HG02973 (cell line): ENCODE measurements around the gene EOLA2.
"Not testable (repeated sequence)": the region's sequence is repeated elsewhere in the genome, so short reads cannot be mapped to it uniquely, and the experiment has no call there.

Source experiments
- ATAC-seq: cut with Tn5 transposase; IDR thresholded peaks from one replicate; pipeline ENCODE4 v1.9.1; 2021; ENCODE audit warnings: moderate library complexity; ENCODE audit not compliant: unreplicated experiment

The EOLA2 gene

DNA sequence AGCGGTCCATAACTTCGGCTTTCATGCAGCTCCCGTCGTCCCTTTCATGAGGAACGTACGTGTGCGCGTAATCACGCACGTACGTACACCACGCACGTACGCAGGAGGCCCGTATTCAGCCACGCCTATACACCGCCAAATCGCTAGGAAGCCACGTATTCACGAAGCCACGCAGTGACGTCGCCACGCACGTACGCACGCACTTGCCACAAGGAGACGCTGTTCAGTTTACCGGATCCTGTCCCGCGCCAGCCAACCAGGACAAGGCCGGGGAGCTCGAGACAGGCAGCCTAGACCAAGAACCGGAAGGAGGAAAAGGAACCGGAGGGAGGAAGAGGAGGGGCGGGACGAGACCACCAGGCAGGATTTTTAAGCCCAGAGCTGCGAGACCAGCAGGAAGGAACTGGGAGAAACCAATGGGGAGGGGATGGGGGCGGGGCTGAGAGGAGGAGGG is at the start of gene EOLA2:
Gene EOLA2, minus strand, starts transcription at position 65 of the 454 bp plus-strand sequence. CDS start 4,617 bp downstream, outside the sequence.
- ATAC-seq = peak; percentile 71

DNA sequence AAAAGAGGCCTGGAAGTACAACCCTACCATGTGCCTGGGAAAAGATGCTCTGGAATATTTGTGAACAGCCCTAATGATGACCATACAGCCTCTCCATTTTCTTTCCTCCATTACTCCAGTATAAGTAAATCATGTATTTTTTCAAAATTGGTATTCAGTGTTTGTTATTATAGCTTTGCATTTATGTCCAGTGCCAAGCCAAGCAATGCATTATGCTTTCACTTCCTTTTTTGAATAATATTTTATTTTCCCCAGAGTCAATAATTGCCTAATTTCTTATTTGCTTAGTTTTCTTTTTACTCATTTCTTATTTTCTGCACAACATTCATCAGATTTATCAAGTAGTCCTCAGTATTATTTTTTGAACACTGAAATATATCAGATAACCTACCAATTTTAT is 49.3 kb upstream of the EOLA2 start:
- no peak for ATAC-seq

DNA sequence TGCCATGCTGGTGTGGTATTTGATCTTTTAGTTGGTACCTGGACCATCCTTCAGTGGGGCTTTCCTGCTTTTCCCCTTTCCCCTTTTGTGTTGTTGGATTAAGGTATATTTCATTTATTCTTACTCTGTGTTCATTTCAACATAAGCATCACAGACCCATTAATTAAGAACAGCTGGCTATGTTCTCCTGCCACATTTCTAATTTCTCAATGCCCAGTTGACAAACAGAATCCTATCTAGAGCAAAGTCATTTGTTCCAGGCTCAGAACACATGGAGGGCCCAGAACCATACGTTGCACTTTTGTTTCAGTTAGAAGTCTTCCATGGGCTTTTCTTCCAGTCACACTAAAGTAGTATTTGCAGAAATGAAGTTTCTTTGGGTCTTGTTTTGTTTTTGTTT is 46.1 kb upstream of the EOLA2 start:
- no peak for ATAC-seq

DNA sequence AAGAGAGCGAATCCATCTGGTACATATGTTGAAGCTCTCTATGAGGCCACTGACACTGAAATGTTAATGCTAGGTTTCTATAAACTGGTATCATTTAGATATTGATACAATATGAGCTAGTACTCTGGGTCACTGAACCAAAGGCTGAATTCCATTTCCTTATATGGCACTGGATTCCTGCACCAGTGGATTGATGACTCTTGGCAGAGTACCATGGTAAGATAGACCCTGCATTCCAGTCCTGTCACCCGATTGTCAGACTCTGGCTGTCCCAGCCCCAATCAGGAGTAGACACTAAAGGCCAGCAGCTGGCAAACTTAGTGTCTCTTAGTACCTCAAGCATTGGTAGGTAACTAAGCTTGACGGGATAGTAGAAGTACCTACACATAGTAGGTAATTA is 44.0 kb upstream of the EOLA2 start:
- ATAC-seq = no peak

DNA sequence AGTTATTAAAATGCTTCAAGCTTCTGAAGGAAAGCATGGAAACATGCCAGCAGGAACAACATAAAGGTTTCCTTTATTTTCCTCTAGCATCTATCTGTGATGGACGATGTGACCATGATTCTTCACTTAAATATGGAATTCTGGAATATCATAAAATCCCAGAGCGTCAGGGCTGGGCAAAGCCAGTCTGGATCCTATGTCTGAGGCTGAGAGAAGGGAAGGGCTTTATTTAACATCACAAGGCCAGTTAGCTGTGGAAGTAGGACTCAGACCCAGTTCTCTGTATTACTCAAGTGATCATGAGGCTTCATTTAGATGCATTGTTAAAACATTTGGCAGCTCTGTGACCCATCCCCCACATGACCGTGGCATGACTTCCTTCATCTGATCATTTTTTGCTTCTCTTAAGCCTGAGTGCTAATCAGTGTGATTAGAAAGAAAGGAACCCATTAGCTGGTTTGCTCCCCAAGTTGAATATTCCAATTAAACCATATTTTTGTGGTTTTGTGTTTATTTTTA is 40.9 kb upstream of the EOLA2 start:
- ATAC-seq = no peak

DNA sequence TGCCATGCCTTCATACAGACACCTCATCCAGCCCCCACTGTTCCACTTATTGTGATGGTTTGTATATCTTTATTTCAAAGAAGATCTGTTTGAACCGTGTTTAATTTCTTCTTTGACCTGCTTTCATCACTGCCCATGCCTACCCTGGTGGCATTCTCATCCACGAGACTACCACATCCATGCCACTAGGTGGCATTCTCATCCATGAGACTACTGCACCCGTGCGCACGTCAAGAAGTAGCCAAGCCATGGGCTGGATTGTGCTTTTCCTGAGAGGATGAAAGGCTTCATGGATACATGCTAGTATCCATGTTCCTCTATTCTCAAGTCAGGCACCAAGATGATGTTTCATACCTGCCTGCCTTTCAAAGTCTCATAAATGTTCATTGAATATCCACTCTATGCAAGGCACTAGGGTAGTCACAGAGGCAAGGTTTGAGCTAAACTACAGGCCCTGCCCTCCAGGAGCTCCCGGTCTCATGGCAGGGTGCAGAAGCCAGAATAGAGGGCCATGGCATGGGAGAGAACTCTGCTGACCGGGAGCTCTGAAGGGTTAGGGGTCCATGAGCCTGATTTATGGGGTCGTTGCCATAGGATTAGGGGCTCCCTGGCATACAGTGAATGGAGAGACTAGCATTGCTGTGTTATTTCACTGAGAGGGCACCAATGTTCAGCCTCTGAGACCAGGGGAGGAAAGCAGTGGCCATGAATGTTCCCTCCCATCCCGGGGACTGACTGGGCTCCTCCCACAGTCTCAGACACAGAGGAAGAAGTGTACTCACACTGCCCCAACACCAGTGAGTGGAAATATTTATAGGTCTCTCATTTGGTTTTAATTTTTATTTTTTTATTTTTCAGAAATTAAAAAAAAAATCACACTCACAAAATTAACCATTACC is 24.8 kb upstream of the EOLA2 start:
- ATAC-seq = no peak

DNA sequence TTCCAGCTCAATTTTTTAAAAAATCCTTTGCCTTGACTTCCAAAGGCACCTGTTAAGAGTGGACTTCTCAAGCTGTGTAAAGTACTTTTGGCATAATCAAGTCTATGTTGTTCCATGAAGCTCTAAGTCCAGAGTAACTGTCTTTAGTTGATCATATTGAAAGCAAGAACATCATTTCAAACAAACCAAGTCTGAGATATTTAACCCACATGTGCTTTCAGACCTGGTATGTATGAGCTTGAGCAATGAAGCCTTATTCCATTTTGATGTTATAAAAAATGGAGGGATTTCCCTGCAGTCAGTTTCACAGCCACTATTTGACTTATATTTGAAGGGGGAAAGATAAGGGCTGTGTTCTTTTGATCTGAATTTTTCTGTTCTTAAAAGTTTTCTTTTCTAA is 23.7 kb upstream of the EOLA2 start:
- ATAC-seq = no peak

DNA sequence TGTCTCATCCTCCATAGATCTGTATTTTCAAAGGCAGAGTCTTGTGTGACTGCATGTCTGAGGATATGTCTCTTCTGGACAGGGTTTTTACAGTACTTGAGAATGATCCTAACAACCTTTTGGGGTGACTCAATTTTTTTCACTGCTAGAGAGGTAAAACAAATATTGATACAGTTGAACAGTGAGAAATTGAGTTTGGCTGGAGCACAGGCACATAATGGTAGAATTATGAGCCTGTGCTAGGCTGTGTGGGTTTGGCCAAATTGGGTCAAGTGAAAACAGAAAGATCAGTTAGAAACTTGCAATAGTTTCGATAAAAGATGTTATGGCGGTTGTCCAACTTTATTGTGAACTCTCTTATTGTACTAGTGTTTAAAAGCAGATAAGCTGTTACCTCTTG is 23.3 kb upstream of the EOLA2 start:
- ATAC-seq = no peak

DNA sequence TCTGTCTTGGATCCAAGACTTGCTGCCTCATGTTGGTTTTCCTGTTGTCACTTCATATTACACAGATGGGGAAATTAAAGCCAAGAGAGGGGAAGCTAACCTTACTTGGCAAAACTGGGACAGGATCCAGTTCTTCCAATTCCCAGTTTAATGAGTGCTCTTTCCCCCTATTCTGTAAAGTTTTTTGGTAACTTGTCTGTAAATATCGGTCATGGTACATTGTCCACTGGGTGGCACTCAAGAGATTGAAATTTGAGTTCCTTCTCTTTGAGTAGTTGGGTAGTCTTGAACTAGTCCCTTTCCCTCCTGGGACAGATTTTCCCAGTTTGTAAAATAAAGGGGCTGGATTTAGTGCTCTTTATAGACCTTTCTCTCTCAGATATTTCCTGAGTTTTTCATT is 12.4 kb upstream of the EOLA2 start:
- ATAC-seq = no peak

DNA sequence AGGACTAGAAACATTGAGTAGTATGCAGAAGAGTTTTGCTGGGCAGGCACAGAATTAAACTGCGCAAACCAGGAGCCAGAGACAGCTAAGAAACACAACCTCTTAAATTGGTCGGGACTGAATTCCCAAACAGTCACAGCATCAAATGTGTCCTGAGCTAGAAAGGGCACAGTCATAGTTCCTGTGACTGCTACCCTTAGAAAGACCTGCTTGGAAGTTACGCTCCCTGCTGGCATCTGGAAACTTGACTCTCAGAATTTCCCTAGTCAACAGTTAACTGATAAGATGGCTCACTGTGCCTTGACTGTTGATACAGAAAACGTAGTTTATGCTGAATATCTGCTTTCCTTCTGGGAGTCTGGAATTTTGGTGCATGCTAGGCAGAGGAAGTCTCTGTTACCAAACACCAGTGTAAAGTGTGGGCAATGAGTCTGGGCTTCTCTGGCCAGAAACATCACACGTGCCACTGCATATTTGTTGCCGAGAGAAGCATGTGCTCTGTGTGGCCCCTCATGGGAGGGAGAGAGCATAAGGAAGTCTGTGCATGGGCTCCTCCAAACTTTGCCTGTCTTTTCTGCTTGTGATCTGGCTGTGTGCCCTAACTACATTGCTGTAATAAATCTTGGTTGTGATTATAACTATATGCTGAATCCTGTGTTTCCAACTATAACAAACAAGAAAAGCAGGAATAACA is 11.6 kb upstream of the EOLA2 start:
- no peak for ATAC-seq

DNA sequence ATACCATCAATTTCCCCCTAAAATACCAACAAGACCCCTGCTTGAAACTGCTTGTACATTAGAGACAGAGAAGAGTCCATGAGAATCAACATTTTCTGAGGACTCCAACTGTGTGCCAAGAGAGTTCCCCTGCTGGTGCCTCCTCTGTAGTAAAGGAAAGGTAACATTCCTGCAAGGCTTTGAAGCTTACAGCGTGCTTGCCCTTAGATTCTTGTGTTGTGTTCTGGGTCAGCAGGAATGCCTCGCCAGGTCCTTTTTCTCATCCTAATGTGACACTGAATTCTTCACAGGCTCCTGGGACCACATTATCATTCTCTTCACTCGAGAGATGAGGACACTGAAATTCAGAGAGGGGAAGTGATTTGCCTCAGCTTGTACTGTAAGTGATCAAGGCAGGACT is 9.7 kb upstream of the EOLA2 start:
- ATAC-seq = no peak

DNA sequence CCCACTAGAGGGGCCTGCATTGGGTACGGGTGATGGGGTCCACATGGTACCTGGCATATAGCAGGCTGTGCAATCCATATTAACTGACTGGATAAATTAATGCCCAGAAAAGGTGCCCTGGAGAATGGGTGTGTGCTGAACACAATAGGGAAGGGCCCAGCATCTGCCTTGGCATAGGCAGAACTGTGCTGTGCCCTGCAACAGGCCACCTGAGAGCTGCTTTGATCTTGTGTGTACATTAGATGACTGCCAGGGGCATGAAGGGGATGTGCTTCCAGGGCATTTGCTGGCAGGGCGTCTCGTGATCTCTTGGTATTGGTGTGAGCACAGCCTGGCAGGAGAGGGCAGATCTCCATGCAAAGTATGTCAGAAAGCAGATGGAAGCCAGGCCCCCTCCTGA is 8.6 kb upstream of the EOLA2 start:
- ATAC-seq = not testable (repeated sequence)

DNA sequence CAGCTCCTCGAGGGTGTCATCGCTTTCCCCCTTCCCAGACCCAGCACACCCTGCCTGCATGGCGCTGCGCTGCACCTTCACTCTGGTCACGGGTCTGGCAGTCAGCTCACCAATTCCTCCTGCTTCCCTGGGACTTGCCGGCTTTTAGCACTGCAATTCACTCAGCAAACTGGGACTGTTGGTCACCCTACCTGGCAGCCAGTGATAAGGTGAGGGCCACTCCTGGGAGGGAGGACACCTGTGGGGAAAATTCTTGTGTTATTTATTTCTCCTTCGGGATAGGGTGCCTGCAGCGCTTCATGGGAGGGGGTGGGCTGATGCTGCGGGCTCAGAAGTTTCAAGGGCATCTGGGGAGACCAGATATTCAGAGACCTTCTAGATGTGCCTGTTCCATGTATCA is 7.5 kb upstream of the EOLA2 start:
- not testable (repeated sequence) for ATAC-seq

DNA sequence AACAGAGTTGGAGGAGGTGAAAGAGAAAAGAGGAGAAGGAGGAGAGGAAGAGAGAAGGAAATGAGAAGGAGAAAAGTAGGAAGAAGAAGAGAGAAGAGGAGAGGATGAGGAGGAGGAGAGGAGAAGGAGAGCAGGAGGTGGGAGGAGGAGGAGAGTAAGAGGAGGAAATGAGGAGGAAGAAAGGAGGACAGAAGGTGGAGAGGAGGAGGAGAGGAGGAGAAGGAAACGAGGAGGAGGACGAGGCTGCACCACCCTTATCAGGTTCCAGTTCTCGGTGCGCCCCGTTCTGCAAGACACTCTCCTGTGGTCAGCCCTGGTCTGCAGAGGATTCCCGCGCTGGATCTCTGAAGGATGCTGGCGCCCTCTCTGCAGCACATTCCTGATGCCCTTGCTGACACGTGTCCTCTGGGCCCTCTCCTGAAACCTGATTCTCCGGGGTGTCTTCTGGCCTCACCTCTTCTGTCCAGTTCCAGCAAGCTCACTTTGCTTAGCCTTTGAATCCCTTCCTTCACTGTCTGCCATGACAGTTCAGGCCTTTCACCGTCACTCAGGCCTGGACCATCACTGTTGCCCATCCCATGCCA is 6.9 kb upstream of the EOLA2 start:
- ATAC-seq = not testable (repeated sequence)

DNA sequence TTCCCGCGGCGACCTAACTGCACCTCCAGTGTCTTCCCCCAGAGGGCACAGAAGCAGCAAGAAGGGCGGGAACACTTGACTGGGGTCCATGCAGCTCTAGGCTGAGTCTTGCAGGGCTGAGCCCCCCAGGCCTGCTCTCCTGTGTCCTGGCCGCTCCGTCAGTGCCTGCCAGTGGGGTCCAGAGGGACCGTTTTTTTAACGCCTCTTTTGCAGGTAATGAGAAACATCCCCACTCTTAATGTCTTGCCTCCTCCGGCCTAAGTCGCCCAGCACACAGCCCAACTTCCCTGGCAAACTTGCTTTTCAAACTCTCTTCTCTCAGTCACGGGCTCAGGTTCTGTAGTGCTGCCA is 2.4 kb upstream of the EOLA2 start:
- not testable (repeated sequence) for ATAC-seq

DNA sequence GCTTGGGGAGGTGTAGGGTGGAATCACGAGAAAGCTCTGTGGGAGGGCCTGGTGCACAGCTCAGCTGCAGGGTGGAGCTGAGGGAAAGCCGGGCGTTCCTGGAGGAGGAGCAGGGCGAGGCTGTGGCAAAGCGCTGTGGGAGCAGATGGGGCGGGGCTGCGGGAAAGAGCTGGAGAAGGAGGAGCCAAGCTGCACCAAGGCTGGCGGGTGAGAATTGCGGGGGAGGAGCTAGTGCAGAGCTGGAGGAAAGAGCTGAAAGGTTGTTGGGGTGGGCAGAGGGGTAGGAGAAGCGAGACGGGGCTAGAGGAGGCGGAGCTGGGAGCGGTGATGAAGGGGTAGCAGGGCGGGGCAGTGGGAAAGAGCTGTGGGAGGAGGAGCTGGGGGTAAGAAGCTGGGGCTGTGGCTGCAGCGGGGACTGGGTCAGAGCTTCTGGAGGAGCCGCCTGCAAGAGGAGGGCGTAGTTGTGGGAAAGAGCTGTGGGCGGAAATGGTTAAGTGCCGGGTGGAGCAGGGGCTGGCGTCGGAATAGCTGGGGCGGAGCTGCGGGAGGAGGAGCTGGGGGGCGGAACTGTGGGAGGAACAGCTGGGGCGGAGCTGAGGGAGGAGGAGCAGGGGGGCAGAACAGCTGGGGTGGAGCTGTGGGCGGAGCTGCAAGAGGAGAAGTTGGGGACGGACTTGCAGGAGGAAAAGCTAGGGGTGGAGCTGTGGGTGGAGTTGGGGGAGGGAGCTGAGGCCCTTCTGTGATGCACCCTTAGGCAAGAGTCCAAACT is 1.8 kb upstream of the EOLA2 start:
- peak; percentile 31 for ATAC-seq

DNA sequence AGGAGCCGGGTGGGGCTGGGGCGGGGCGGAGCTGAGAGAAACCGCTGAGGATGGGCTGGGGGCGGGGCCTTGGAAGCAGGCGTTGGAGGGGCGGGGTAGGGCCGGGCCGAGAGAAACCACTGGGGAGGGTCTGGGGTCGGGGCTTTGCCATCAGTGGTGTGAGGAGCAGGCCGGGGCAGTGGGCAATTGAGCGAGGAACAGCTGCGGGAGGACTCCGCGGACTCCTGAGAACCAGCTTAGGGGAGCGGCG is 1.3 kb upstream of the EOLA2 start:
- ATAC-seq = peak; percentile 11

DNA sequence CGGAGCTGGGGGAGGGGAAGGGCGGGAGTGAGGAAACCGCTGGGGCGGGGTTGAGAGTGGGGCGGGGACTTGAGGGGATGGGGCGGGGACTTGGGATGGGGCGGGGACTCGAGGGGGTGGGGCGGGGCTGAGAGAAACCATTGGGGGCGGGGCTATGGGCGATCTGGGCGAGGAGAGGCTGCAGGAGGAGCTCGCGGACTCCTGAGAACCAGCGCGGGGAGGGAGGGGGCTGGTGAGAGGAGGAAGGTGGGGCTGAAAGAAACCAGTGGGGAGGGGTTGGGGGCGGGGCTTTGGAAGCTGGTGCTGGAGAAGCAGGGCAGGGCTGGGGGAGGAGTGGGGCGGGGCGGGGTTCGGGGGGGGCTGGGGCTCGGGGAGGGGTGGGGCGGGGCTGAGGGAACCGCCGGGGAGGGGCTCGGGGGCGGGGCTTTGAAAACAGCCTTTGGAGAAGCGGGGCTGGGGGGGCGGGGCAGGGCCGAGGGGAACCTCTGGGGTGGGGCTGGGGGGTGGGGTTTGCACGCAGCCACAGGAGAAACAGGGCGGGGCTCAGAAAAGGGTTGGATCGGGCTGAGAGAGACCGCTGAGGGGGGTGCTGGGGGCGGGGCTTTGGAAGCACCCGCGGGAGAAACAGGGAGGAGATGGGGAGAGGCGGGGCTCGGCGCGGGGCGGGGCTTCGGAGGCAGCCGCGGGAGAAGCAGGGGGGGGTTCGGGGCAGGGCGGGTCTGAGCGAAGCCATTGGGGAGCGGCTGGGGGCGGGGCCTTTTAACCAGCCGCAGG is 777 bp upstream of the EOLA2 start:
- ATAC-seq = peak; percentile 2

DNA sequence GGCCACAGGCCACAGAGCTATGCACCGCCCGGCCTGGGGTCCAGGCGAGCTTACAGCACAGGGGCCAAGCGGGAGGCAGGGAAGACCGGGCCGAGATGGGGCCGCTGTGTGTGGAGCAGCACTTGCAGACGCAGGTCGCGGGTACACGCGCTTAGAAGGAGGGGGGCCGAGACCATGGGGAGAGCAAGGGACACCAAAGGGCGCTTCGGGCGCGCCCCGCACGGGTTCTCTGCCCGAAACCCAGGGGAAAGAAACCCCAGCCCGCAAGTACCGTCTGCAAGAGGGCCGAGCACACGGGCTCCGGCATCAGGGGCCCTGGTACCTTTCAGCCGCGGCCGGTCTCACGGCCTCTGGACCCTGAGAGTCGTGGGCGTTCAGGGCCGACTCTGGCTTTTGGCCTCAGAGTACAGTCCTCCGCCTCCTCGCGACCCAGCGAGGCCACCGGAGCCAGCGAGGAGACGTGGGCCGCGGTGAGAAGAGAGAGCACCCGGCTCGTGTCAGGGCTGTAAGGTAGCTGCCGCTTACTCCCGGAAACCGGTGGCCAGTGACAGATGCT is 342 bp downstream of the EOLA2 start:
- ATAC-seq = peak; percentile 2

DNA sequence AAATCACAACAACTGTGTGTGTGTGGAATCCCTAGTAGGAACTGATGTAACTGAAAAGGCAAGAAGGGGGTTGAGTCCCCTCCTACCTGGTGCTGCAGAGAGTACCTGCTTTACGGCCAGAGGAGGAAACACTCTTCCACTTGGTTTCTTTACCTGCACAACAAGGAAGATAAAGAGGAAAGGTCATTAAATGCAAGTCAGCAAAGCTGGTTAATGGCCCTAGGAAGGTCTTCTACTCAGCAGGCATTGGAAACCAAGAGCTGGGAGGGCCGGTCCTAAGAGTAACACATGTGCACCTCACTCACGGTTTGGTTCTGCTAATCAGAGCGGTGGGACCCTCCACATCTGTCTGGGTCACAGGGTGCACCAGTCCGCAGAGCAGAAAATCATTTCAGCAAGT is 963 bp downstream of the EOLA2 start:
- ATAC-seq = not testable (repeated sequence)
